ENCODE results near the gene ASTN2. TPM values are rescaled to one million over a fixed set of nuclear protein-coding genes. Genes with fewer than 3 reads are reported as not detected.

ASTN2 gene
- total RNA-seq, 1 experiment from 2014 or later: 4.8 TPM

DNA sequence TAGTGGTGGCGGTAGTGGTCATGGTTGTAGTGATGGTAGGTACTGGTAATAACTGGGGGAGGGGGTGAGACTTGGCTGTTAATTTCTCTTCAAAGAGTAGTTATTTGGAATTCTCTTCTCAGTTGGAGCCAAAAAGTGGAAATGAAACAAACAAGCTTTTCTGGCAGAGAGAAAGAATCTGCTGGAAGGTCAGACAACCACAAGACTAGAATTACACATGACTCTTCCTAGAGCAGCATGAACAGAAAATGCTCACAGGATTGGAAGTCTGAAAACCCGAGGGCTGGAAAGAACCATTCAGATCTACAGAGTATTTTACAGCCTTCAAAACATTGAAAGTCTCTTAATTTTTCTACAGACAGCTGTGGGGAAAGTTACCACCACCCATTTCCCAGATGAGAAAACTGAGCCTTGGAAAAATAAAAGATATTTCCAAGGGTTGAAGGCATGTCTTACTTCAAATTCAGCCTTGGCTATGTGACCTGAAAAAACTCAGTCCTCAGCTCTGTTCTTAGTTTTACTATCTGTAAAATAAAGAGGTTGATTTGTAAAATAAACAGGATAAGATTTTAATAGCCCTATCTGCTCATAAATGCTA, 770.7 kb downstream of the ASTN2 start (continued):
- TF ChIP-seq, protein P1, sequence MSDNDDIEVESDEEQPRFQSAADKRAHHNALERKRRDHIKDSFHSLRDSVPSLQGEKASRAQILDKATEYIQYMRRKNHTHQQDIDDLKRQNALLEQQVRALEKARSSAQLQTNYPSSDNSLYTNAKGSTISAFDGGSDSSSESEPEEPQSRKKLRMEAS (IDR thresholded peaks at IDR 0.05): no peak
- TF ChIP-seq CEBPB (IDR thresholded peaks at IDR 0.05; ENCODE audit: low read depth): no peak
- TF ChIP-seq, protein P2, sequence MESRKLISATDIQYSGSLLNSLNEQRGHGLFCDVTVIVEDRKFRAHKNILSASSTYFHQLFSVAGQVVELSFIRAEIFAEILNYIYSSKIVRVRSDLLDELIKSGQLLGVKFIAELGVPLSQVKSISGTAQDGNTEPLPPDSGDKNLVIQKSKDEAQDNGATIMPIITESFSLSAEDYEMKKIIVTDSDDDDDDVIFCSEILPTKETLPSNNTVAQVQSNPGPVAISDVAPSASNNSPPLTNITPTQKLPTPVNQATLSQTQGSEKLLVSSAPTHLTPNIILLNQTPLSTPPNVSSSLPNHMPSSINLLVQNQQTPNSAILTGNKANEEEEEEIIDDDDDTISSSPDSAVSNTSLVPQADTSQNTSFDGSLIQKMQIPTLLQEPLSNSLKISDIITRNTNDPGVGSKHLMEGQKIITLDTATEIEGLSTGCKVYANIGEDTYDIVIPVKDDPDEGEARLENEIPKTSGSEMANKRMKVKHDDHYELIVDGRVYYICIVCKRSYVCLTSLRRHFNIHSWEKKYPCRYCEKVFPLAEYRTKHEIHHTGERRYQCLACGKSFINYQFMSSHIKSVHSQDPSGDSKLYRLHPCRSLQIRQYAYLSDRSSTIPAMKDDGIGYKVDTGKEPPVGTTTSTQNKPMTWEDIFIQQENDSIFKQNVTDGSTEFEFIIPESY (IDR thresholded peaks at IDR 0.05; ENCODE audit: extremely low read depth, insufficient replicate concordance, low read length): no peak

DNA sequence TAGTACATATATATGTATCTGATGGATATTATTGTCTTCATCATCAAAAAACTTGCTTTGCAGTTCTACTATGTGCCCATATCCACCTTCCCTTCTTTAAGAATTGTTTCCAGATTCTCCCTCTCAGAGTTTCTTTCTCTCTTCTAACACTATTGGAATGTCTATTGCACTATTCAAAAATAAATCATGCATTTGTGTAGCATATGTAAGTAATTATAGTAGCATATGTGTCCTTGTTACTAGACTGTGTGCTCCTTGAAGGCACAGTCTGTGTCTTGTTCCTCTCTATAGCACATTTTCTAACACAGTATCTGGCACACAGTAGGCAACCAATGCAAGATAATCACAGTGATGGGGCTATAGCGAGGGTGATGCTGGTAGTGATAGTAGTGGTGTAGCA, 771.2 kb downstream of the ASTN2 start:
- Histone ChIP-seq H2AFZ (ENCODE audit: low read depth, low read length, poor library complexity, severe bottlenecking) (no peak overlapping the region), H3K9ac (ENCODE audit: low read length) (no peak overlapping the region), H3K4me1 (ENCODE audit: control insufficient read depth in 1 of 2, insufficient read depth in 2 of 2, low read length in 2 of 2) (no peaks in the 10 kb centered on the region), H3K27me3 (ENCODE audit: insufficient read depth, low read length) (no peaks in the 10 kb centered on the region), H3K4me2 (ENCODE audit: low read length) (no peak overlapping the region), H3K4me3 (replicated peaks in 1 of 2; ENCODE audit: low read depth in 1 of 2, low read length in 2 of 2) (no peak overlapping the region), H3K79me2 (ENCODE audit: insufficient read depth, low read length) (no peaks in the 10 kb centered on the region), H4K20me1 (ENCODE audit: insufficient read depth) (no peaks in the 10 kb centered on the region), H3K36me3 (ENCODE audit: control insufficient read depth in 1 of 2, insufficient read depth in 2 of 2, low read length in 2 of 2) (no peaks in the 10 kb centered on the region), H3K9me3 (ENCODE audit: control insufficient read depth in 1 of 2, insufficient read depth in 1 of 2, low read depth in 1 of 2, low read length in 2 of 2) (no peaks in the 10 kb centered on the region), H3K9me2 (ENCODE audit: insufficient read depth) (no peaks in the 10 kb centered on the region), H3K27ac (ENCODE audit: low read depth, low read length) (no peak overlapping the region)
- no peak for ATAC-seq
- no TSS peak for BruUV-seq (replicated peaks)
- intact Hi-C loops (cut with micrococcal nuclease): no loop called here
- ChIA-PET CTCF (no interaction called here), POLR2A (no interaction called here), RAD21 (ENCODE audit: low non-redundant PET in 1 of 2, low total read pairs in 2 of 2, uncharacterized antibody in 2 of 2, unreplicated experiment in 2 of 2) (no interaction called here)
- no peak for TF ChIP-seq TCF7L2 (IDR thresholded peaks at IDR 0.05; ENCODE audit: borderline replicate concordance, extremely low read depth, insufficient read depth, insufficient read length)
- no peak for TF ChIP-seq ELF1 (IDR thresholded peaks at IDR 0.05; ENCODE audit: borderline replicate concordance, low read depth)
- TF ChIP-seq CEBPB (IDR thresholded peaks at IDR 0.05; ENCODE audit: low read depth): no peak
- TF ChIP-seq EZH2 (IDR thresholded peaks at IDR 0.05): no peak
- TF ChIP-seq, protein P1 (IDR thresholded peaks at IDR 0.05): no peak
- TF ChIP-seq, protein P3, sequence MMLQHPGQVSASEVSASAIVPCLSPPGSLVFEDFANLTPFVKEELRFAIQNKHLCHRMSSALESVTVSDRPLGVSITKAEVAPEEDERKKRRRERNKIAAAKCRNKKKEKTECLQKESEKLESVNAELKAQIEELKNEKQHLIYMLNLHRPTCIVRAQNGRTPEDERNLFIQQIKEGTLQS (IDR thresholded peaks at IDR 0.05): no peak
- TF ChIP-seq JUND (IDR thresholded peaks at IDR 0.05): no peak
- DNase-seq (ENCODE audit: low read depth, low spot score): no peak
